A549 (cell line): ENCODE data around the gene C16orf92. TPM values are rescaled to one million over a fixed set of nuclear protein-coding genes. Genes with fewer than 3 reads are reported as not detected.

Experiments
- ATAC-seq, 2 experiments: fragments of 200-7000 bp in 1 of 2; fragments of >200 bp in 1 of 2; cut with Nextera tagmentation in 1 of 2; cut with Tn5 transposase in 1 of 2; 3 replicates each; pipeline versions ENCODE4 v1.8.0 to v1.9.1; 2018 to 2020; ENCODE audit warnings: mild to moderate bottlenecking in 1 of 2, moderate library complexity in 1 of 2
- CTCF ChIA-PET: fragments of 300-600 bp; sonication (Branson Sonifier 250); formaldehyde crosslinking; extraction: SDS; loops from one replicate; lab custom pipeline; 2021; ENCODE audit warnings: antibody characterized with exemption, inconsistent platforms; lab: Yijun Ruan, JAX
- POLR2A ChIA-PET: fragments of 350-600 bp; formaldehyde crosslinking; extraction: SDS; loops from one replicate; lab custom pipeline; 2021; ENCODE audit warnings: antibody characterized with exemption, inconsistent platforms; lab: Yijun Ruan, JAX
- DNase-seq, 2 experiments: peaks; one replicate each; pipeline versions ENCODE4 v3.0.0 to v3.0.0-alpha.2; 2011 to 2016; ENCODE audit warnings: low read depth in 1 of 2, low spot score in 1 of 2
- FAIRE-seq: peaks from 2 replicates; lab custom pipeline; 2011; peaks lifted over from hg19 to GRCh38; lab: Jason Lieb, UNC
- H3K27ac ChIP-seq, 2 experiments: fragments of >200 bp; sonication (Bioruptor Twin); formaldehyde crosslinking; 3 replicates each; pipeline ENCODE4 v1.5.1; 2016 to 2017
- H3K4me1 ChIP-seq: fragments of >200 bp; sonication (Bioruptor Twin); formaldehyde crosslinking; 3 replicates; pipeline ENCODE4 v1.6.1; 2016
- H3K4me2 ChIP-seq: fragments of >200 bp; sonication (Bioruptor Twin); formaldehyde crosslinking; 3 replicates; pipeline ENCODE4 v1.6.1; 2016
- H3K4me3 ChIP-seq: fragments of >200 bp; sonication (Bioruptor Twin); formaldehyde crosslinking; 3 replicates; pipeline ENCODE4 v1.5.1; 2016
- H3K9me3 ChIP-seq: fragments of >200 bp; sonication (Bioruptor Twin); formaldehyde crosslinking; 3 replicates; pipeline ENCODE4 v1.6.1; 2016
- BCL3 ChIP-seq: fragments of >200 bp; sonication (Bioruptor Twin); formaldehyde crosslinking; IDR thresholded peaks from 3 replicates; pipeline ENCODE4 v1.6.1; 2016
- CBX8 ChIP-seq: fragments of 200-600 bp; sonication (generic); IDR thresholded peaks from 2 replicates; pipeline ENCODE4 v1.6.1; 2016
- CEBPB ChIP-seq, 2 experiments: fragments of >200 bp in 1 of 2; sonication (Bioruptor Twin) in 1 of 2; formaldehyde crosslinking in 1 of 2; IDR thresholded peaks; 2 replicates each; pipeline ENCODE4 v1.6.1; 2012 to 2016
- CHD4 ChIP-seq: fragments of 200-600 bp; sonication (generic); IDR thresholded peaks from 2 replicates; pipeline ENCODE4 v1.6.1; 2016; ENCODE audit warnings: antibody characterized with exemption, mild to moderate bottlenecking, borderline replicate concordance
- CTCF ChIP-seq: fragments of >200 bp; sonication (Bioruptor Twin); formaldehyde crosslinking; IDR thresholded peaks from 3 replicates; pipeline ENCODE4 v1.5.1; 2016
- EHMT2 ChIP-seq: fragments of 200-600 bp; sonication (generic); IDR thresholded peaks from 2 replicates; pipeline ENCODE4 v1.6.1; 2016; ENCODE audit warnings: antibody characterized with exemption, low read depth, mild to moderate bottlenecking, moderate library complexity
- EP300 ChIP-seq, 2 experiments: fragments of >200 bp; sonication (Bioruptor Twin); formaldehyde crosslinking; IDR thresholded peaks; 2 replicates in 1 of 2; 3 replicates in 1 of 2; pipeline ENCODE4 v1.6.1; 2016 to 2017
- HDAC2 ChIP-seq: fragments of 200-600 bp; sonication (generic); IDR thresholded peaks from 2 replicates; pipeline ENCODE4 v1.6.1; 2016
- HOXA7 ChIP-seq: fragments of 250-450 bp; sonication (Bioruptor Pico); IDR thresholded peaks from 2 replicates; pipeline ENCODE4 v1.5.0; 2020; ENCODE audit warnings: mild to moderate bottlenecking, moderate library complexity
- HOXB13 ChIP-seq: fragments of 250-450 bp; sonication (Bioruptor Pico); IDR thresholded peaks from 2 replicates; pipeline ENCODE4 v1.5.0; 2020; ENCODE audit warnings: low read depth, mild to moderate bottlenecking, moderate library complexity
- HOXB5 ChIP-seq: fragments of 250-450 bp; sonication (Bioruptor Pico); IDR thresholded peaks from 2 replicates; pipeline ENCODE4 v1.5.0; 2020; ENCODE audit warnings: mild to moderate bottlenecking, moderate library complexity
- JUNB ChIP-seq: fragments of >200 bp; sonication (Bioruptor Twin); formaldehyde crosslinking; IDR thresholded peaks from 2 replicates; pipeline ENCODE4 v1.6.1; 2016
- MAFK ChIP-seq: fragments of 450-650 bp; IDR thresholded peaks from 2 replicates; pipeline ENCODE4 v1.6.1; 2014; ENCODE audit not compliant: partially characterized antibody
- MAX ChIP-seq: IDR thresholded peaks from 2 replicates; pipeline ENCODE4 v1.6.1; 2012
- NFE2L2 ChIP-seq: fragments of 150-350 bp; conservative IDR thresholded peaks from 2 replicates; pipeline ENCODE4 v1.6.1; 2014; ENCODE audit warnings: low read length
- RARB ChIP-seq: fragments of 250-450 bp; sonication (Bioruptor Pico); IDR thresholded peaks from 2 replicates; pipeline ENCODE4 v1.8.0; 2021; ENCODE audit warnings: mild to moderate bottlenecking, moderate library complexity
- RFX5 ChIP-seq: fragments of 450-650 bp; IDR thresholded peaks from 2 replicates; pipeline ENCODE4 v1.7.1; 2014; ENCODE audit warnings: antibody characterized with exemption, mild to moderate bottlenecking, moderate library complexity
- RNF2 ChIP-seq: fragments of 200-600 bp; sonication (generic); IDR thresholded peaks from 2 replicates; pipeline ENCODE4 v1.6.1; 2016; ENCODE audit warnings: low read depth, mild to moderate bottlenecking, antibody characterized with exemption, moderate library complexity, borderline replicate concordance
- USF2 ChIP-seq: fragments of 450-650 bp; IDR thresholded peaks from 2 replicates; pipeline ENCODE4 v1.6.1; 2014; ENCODE audit warnings: antibody characterized with exemption
- ZC3H11A ChIP-seq: fragments of 450-650 bp; IDR thresholded peaks from 2 replicates; pipeline ENCODE4 v1.6.1; 2014; ENCODE audit warnings: antibody characterized with exemption, mild to moderate bottlenecking
- ZFP36 ChIP-seq: fragments of 450-650 bp; IDR thresholded peaks from 2 replicates; pipeline ENCODE4 v1.6.1; 2014; ENCODE audit warnings: borderline replicate concordance; ENCODE audit not compliant: partially characterized antibody
- ZNF302 ChIP-seq: fragments of 250-450 bp; sonication (Bioruptor Pico); IDR thresholded peaks from 2 replicates; pipeline ENCODE4 v1.9.0; 2021; ENCODE audit warnings: inconsistent platforms, mild to moderate bottlenecking, moderate library complexity
- WGBS: methylation state at CpG from one replicate; pipeline ENCODE4 v1.1.6; 2017; ENCODE audit errors: missing lambda C conversion rate; 5-methylcytosine and 5-hydroxymethylcytosine counted together
- polyA plus RNA-seq, 4 experiments: library from polyadenylated mRNA; depleted of rRNA in 3 of 4; stranded (reverse); fragments of >200 nt; fragmentation: RNase III in 1 of 4; extraction: RNeasy Plus Mini Kit Qiagen cat#74134 plus additional on column Dnase treatment in 1 of 4; gene quantifications; 2 replicates in 3 of 4; 3 replicates in 1 of 4; pipeline ENCODE4 v1.2.3, GENCODE V29; 2011 to 2017
- TF ChIP-seq, protein P1 (sequence below): IDR thresholded peaks from 2 replicates; pipeline ENCODE4 v1.6.1; 2012; ENCODE audit warnings: low read depth, borderline replicate concordance

C16orf92 gene
- polyA plus RNA-seq, 2 of the 4 experiments (the other 2 are of a cell fraction) = not detected

GRCh38 chr16:29978081-29978480, 44.9 kb upstream of the C16orf92 start (continued):
- TF ChIP-seq ZC3H11A (no peak), CEBPB (IDR thresholded peaks at IDR 0.05) (no peak), EP300 (IDR thresholded peaks at IDR 0.05) (no peak), JUNB (no peak), MAFK (no peak)
- TF ChIP-seq, all 56 proteins: peak for 0

- POLR2A ChIA-PET = no interaction called here
Measured at GRCh38 chr16:29978564-29979270, 44.3 kb upstream of the C16orf92 start.

DNA sequence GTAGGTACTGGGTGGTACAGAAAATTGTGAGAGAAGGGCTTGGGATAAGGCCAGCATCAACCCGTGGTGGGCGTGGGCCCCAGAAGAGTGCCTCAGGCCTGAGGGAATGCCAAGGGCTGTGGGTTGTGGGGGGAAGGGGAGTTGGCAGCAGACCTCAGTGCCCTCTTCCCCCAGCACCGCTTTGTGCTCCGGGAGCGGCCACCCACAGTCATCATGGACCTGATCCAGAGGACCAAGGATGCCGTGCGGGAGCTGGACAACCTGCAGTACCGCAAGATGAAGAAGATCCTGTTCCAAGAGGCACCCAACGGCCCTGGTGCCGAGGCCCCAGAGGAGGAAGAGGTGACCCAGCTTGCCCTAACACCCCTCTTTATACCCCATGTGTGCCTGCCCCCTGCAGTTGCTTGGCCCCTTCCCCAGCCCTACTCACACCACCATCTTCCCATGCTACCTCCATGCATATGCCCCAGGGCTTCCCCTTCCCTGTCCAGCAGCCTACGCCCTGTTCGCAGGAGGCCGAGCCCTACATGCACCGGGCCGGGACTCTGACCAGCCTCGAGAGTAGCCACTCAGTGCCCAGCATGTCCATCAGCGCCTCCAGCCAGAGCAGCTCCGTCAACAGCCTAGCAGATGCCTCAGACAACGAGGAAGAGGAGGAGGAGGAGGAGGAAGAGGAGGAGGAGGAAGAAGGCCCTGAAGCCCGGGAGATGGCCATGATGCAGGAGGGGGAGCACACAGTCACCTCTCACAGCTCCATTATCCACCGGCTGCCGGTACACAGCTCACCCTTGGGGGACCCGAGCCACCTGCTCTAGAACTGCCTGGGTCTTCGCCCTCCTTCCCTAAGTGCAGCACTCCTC, 40.2 kb upstream of the C16orf92 start:
- ChIA-PET CTCF (interaction anchor here (1.0 to 5.3 kb wide), 6 partner anchors 8 to 38 kb away, joined by 3 to 22 read pairs (median 4); partner anchors contain the start of gene TAOK2), POLR2A (no interaction called here)
- DNase-seq = no peak
- no peak for ATAC-seq
- no peak for FAIRE-seq
- no peaks in the 10 kb centered on the region for H3K9me3 ChIP-seq
- no peak overlapping the region for H3K4me3 ChIP-seq
- H3K4me2 ChIP-seq = no peak overlapping the region
- 91% methylated on average over 24 of the region's 24 CpGs for WGBS
- H3K4me1 ChIP-seq = no peaks in the 10 kb centered on the region
- H3K27ac ChIP-seq = no peak overlapping the region
- no peak for TF ChIP-seq NFE2L2
- TF ChIP-seq EP300 (IDR thresholded peaks at IDR 0.05) = no peak
- TF ChIP-seq BCL3 = no peak
- TF ChIP-seq RNF2 = no peak
- TF ChIP-seq HOXA7 (CRISPR knock-in tag) = no peak
- no peak for TF ChIP-seq CBX8
- no peak for TF ChIP-seq HDAC2
- TF ChIP-seq CTCF = no peak
- no peak for TF ChIP-seq EHMT2
- no peak for TF ChIP-seq ZC3H11A
- TF ChIP-seq USF2 = no peak
- TF ChIP-seq JUNB = no peak
- no peak for TF ChIP-seq ZNF302 (CRISPR knock-in tag)
- TF ChIP-seq MAX = no peak
- no peak for TF ChIP-seq HOXB13 (CRISPR knock-in tag)
- no peak for TF ChIP-seq MAFK
- TF ChIP-seq RFX5 = no peak

More at GRCh38 chr16:29978564-29979270, 44.3 kb upstream of the C16orf92 start:
- Histone ChIP-seq H3K27ac (no peak overlapping the region), H3K4me2 (no peak overlapping the region), H3K4me1 (peaks cover 19% of the 10 kb centered on the region), H3K9me3 (no peaks in the 10 kb centered on the region)
- 91% methylated on average over 9 of the region's 9 CpGs for WGBS
- FAIRE-seq = no peak
- ATAC-seq = no peak
- CTCF ChIA-PET = interaction anchor here (0.6 to 2.9 kb wide), 9 partner anchors 14 to 278 kb away, joined by 3 to 9 read pairs (median 3); partner anchors contain the start of genes CDIPT and HIRIP3
- DNase-seq = no peak
- TF ChIP-seq EP300 (IDR thresholded peaks at IDR 0.05) = no peak
- TF ChIP-seq CHD4 = no peak
- TF ChIP-seq HOXB5 (CRISPR knock-in tag) = no peak
- TF ChIP-seq ZFP36 = no peak
- no peak for TF ChIP-seq CTCF
- no peak for TF ChIP-seq RARB
- TF ChIP-seq, protein P1, sequence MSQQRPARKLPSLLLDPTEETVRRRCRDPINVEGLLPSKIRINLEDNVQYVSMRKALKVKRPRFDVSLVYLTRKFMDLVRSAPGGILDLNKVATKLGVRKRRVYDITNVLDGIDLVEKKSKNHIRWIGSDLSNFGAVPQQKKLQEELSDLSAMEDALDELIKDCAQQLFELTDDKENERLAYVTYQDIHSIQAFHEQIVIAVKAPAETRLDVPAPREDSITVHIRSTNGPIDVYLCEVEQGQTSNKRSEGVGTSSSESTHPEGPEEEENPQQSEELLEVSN = no peak
- TF ChIP-seq, all 56 proteins: peak for 0
- H3K4me3 ChIP-seq = no peak overlapping the region
